ENCODE data around the gene MYH11.
"Not testable (repeated sequence)": the region's sequence is repeated elsewhere in the genome, so short reads cannot be mapped to it uniquely, and the experiment has no call there.

MYH11 gene

DNA sequence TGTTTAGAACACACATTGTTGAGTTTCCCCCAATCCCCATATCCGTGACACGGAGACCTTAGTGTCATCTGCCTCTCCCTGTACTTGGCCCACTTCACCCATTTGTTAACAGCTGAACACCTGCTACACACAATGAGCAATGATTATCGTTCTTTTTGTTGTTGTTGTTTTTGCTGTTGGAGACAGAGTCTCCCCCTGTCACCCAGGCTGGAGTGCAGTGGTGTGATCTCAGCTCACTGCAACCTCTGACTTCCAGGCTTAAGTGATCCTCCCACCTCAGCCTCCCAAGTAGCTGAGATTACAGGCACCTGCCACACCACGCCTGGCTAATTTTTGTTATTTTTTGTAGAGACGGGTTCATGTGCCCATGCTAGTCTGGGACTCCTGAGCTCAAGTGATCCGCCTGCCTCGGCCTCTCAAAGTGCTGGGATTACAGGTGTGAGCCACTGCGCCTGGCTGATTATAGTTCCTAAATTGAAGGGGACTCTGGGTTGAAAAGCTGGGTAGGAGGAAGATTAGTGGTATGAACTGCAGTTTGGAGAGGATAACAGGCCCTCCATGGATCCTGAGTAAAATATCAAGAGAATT is 185.2 kb downstream of the MYH11 start:
- Histone ChIP-seq H3K27ac (no peak overlapping the region), H3K9me3 (ENCODE audit: low read depth, low read length) (no peaks in the 10 kb centered on the region), H3K36me3 (ENCODE audit: insufficient read depth, low read length) (peaks cover 7% of the 10 kb centered on the region; the same call in 1 of the 2 replicates), H3K4me3 (no peak overlapping the region), H3K9ac (ENCODE audit: insufficient read length) (no peak overlapping the region)
- no peak for TF ChIP-seq EZH2 (IDR thresholded peaks at IDR 0.05)
- TF ChIP-seq POLR2AphosphoS5 (IDR thresholded peaks at IDR 0.05; ENCODE audit: borderline replicate concordance, low read depth, low read length), result no peak
- no peak for DNase-seq (ENCODE audit: low read depth, low spot score)

DNA sequence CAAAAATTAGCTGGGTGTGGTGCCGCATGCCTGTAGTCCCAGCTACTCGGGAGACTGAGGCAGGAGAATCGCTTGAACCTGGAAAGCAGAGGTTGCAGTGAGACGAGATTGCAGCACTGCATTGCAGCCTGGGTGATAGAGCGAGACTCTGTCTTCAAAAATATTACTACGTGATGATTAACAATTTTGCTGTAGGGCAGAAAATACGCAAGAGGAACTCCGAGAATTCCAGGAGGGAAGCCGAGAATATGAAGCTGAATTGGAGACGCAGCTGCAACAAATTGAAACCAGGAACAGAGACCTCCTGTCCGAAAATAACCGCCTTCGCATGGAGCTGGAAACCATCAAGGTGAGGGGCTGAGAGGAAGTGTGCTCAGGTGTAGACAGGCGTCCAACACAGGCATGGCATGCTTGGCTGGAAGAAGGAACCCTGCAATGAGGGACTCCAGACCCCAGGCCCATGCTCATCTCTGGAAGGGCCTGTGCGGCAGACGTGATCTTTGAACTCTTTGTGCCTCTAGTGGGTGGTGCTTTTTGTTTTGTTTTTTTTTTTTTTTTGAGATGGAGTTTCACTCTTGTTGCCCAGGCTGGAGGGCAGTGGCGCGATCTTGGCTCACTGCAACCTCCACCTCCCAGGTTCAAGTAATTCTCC is 189.6 kb downstream of the MYH11 start:
- Histone ChIP-seq H3K27ac (no peak overlapping the region), H3K9ac (ENCODE audit: insufficient read length) (no peak overlapping the region), H3K4me3 (no peak overlapping the region), H3K9me3 (ENCODE audit: low read depth, low read length) (no peaks in the 10 kb centered on the region), H3K36me3 (ENCODE audit: insufficient read depth, low read length) (peaks cover 21% of the 10 kb centered on the region)
- DNase-seq (ENCODE audit: low read depth, low spot score), result no peak
- no peak for TF ChIP-seq FOXP2 (optimal IDR thresholded peaks at IDR 0.05; ENCODE audit: control extremely low read depth, extremely low read length, insufficient read depth)
- TF ChIP-seq EZH2 (IDR thresholded peaks at IDR 0.05), result no peak
- TF ChIP-seq POLR2AphosphoS5 (IDR thresholded peaks at IDR 0.05; ENCODE audit: borderline replicate concordance, low read depth, low read length), result no peak

GRCh38 chr16:15665107-15665506 is 191.7 kb downstream of the MYH11 start:
- H3K27ac ChIP-seq, result no peak overlapping the region
- DNase-seq (ENCODE audit: low read depth, low spot score), result no peak
- TF ChIP-seq POLR2AphosphoS5 (IDR thresholded peaks at IDR 0.05; ENCODE audit: borderline replicate concordance, low read depth, low read length), result no peak
- no peak for TF ChIP-seq FOXP2 (optimal IDR thresholded peaks at IDR 0.05; ENCODE audit: control extremely low read depth, extremely low read length, insufficient read depth)
- TF ChIP-seq EZH2 (IDR thresholded peaks at IDR 0.05), result no peak
- H3K9ac ChIP-seq (ENCODE audit: insufficient read length), result no peak overlapping the region
- H3K36me3 ChIP-seq (ENCODE audit: insufficient read depth, low read length), result peaks cover 21% of the 10 kb centered on the region
- H3K9me3 ChIP-seq (ENCODE audit: low read depth, low read length), result no peaks in the 10 kb centered on the region
- H3K4me3 ChIP-seq, result no peak overlapping the region

- H3K27ac ChIP-seq, result no peak overlapping the region
- no peak for DNase-seq (ENCODE audit: low read depth, low spot score)
- H3K9me3 ChIP-seq (ENCODE audit: low read depth, low read length), result no peaks in the 10 kb centered on the region
- no peak overlapping the region for H3K4me3 ChIP-seq
- no peak overlapping the region for H3K9ac ChIP-seq (ENCODE audit: insufficient read length)
- TF ChIP-seq EZH2 (IDR thresholded peaks at IDR 0.05) (no peak), POLR2AphosphoS5 (IDR thresholded peaks at IDR 0.05; ENCODE audit: borderline replicate concordance, low read depth, low read length) (no peak)
- H3K36me3 ChIP-seq (ENCODE audit: insufficient read depth, low read length), result peaks cover 6% of the 10 kb centered on the region
Observed at GRCh38 chr16:15660203-15660601, 196.6 kb downstream of the MYH11 start.

DNA sequence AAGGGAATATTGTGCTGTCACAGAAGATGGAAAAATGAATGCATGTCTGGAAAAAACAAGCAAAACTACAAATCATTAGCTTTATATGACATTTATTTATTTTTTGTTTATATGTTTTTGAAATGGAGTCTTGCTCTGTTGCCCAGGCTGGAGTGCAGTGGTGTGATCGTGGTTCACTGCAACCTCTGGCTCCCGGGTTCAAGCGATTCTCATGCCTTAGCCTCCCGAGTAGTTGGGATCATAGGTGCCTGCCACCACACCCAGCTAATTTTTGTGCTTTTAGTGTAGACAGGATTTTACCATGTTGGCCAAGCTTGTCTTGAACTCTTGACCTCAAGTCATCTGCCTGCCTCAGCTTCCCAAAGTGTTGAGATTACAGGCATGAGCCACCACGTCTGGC is 198.3 kb downstream of the MYH11 start:
- Histone ChIP-seq H3K9ac (ENCODE audit: insufficient read length) (no peak overlapping the region), H3K4me3 (no peak overlapping the region), H3K9me3 (ENCODE audit: low read depth, low read length) (no peaks in the 10 kb centered on the region), H3K36me3 (ENCODE audit: insufficient read depth, low read length) (no peaks in the 10 kb centered on the region), H3K27ac (no peak overlapping the region)
- DNase-seq (ENCODE audit: low read depth, low spot score), result no peak
- TF ChIP-seq FOXP2 (optimal IDR thresholded peaks at IDR 0.05; ENCODE audit: control extremely low read depth, extremely low read length, insufficient read depth), result no peak

- H3K9me3 ChIP-seq (ENCODE audit: low read depth, low read length), result no peaks in the 10 kb centered on the region
- no peak overlapping the region for H3K27ac ChIP-seq
- H3K4me3 ChIP-seq, result no peak overlapping the region
- DNase-seq (ENCODE audit: low read depth, low spot score), result no peak
- TF ChIP-seq EZH2 (IDR thresholded peaks at IDR 0.05) (no peak), POLR2AphosphoS5 (IDR thresholded peaks at IDR 0.05; ENCODE audit: borderline replicate concordance, low read depth, low read length) (no peak), FOXP2 (optimal IDR thresholded peaks at IDR 0.05; ENCODE audit: control extremely low read depth, extremely low read length, insufficient read depth) (no peak)
- H3K36me3 ChIP-seq (ENCODE audit: insufficient read depth, low read length), result no peaks in the 10 kb centered on the region
- H3K9ac ChIP-seq (ENCODE audit: insufficient read length), result no peak overlapping the region
Observed at GRCh38 chr16:15658149-15658548, 198.7 kb downstream of the MYH11 start.

- H3K36me3 ChIP-seq (ENCODE audit: insufficient read depth, low read length); H3K27ac ChIP-seq; H3K9me3 ChIP-seq (ENCODE audit: low read depth, low read length); H3K9ac ChIP-seq (ENCODE audit: insufficient read length); H3K4me3 ChIP-seq; DNase-seq (ENCODE audit: low read depth, low spot score): not testable (repeated sequence)
Observed at GRCh38 chr16:15655561-15655960, 201.3 kb downstream of the MYH11 start.

DNA sequence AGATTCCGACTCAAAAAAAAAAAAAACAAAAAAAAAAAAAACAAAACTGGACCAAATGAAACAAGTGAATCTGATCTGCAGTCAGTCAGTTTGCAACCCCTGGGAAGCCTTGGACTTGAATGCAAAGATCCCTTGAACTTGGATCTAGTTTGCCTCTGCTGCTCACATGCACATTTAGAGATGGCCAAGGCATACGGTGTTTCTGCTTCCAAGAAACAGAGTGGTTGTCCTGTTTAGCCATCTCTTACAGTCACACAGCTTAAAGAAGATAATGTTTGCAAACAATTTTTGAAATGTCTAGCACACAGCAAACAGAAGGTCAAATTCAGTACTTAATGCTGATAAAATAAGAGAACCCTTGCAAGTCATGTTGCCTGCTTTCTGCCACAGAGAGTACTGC is 202.2 kb downstream of the MYH11 start:
- 0 out of 2 replicates have a peak, but pooled peaks cover 3% of the 10 kb centered on the region for H3K36me3 ChIP-seq (ENCODE audit: insufficient read depth, low read length)

GRCh38 chr16:15653227-15653626 is 203.6 kb downstream of the MYH11 start:
- DNase-seq (ENCODE audit: low read depth, low spot score), result no peak
- Histone ChIP-seq H3K27ac (no peak overlapping the region), H3K9me3 (ENCODE audit: low read depth, low read length) (no peaks in the 10 kb centered on the region), H3K9ac (ENCODE audit: insufficient read length) (no peak overlapping the region), H3K4me3 (no peak overlapping the region), H3K36me3 (ENCODE audit: insufficient read depth, low read length) (0 out of 2 replicates have a peak, but pooled peaks cover 3% of the 10 kb centered on the region)
- TF ChIP-seq POLR2AphosphoS5 (IDR thresholded peaks at IDR 0.05; ENCODE audit: borderline replicate concordance, low read depth, low read length) (no peak), FOXP2 (optimal IDR thresholded peaks at IDR 0.05; ENCODE audit: control extremely low read depth, extremely low read length, insufficient read depth) (no peak), EZH2 (IDR thresholded peaks at IDR 0.05) (no peak)

More for the DNA sequence above, 202.2 kb downstream of the MYH11 start:
- TF ChIP-seq FOXP2 (optimal IDR thresholded peaks at IDR 0.05; ENCODE audit: control extremely low read depth, extremely low read length, insufficient read depth) (no peak), POLR2AphosphoS5 (IDR thresholded peaks at IDR 0.05; ENCODE audit: borderline replicate concordance, low read depth, low read length) (no peak), EZH2 (IDR thresholded peaks at IDR 0.05) (no peak)
- H3K9ac ChIP-seq (ENCODE audit: insufficient read length), result no peak overlapping the region
- DNase-seq (ENCODE audit: low read depth, low spot score), result no peak
- H3K9me3 ChIP-seq (ENCODE audit: low read depth, low read length), result no peaks in the 10 kb centered on the region
- H3K27ac ChIP-seq, result no peak overlapping the region
- H3K4me3 ChIP-seq, result no peak overlapping the region
